H1 (cell line): Measurements from ENCODE around the gene ZFAND4. TPM values are rescaled to one million over a fixed set of nuclear protein-coding genes. Genes with fewer than 3 reads are reported as not detected.

Experiments
- CTCF ChIA-PET: fragments of 300-600 bp; sonication (Branson Sonifier 250); formaldehyde crosslinking; loops from one replicate; lab custom pipeline; 2021; ENCODE audit not compliant: partially characterized antibody; lab: Charles Lee
- POLR2A ChIA-PET: fragments of 300-600 bp; sonication (Branson Sonifier 250); formaldehyde crosslinking; loops from one replicate; lab custom pipeline; 2021; ENCODE audit warnings: inconsistent platforms; ENCODE audit not compliant: partially characterized antibody; lab: Charles Lee
- DNase-seq, 2 experiments: peaks; one replicate each; pipeline versions ENCODE4 v3.0.0 to v3.0.0-alpha.2; 2010 to 2022; ENCODE audit warnings: low spot score in 2 of 2, low read depth in 1 of 2, mixed read lengths in 1 of 2
- FAIRE-seq: peaks from 2 replicates; lab custom pipeline; 2011; peaks lifted over from hg19 to GRCh38; lab: Jason Lieb, UNC
- H2AFZ ChIP-seq: 2 replicates; pipeline ENCODE4 v1.8.1; 2012; ENCODE audit warnings: low read length, inconsistent platforms
- H2AK5ac ChIP-seq: 2 replicates; pipeline ENCODE4 v1.6.1; 2013; ENCODE audit warnings: low read depth, low read length
- H2BK120ac ChIP-seq: replicated peaks from 2 replicates; pipeline ENCODE3; 2013; ENCODE audit warnings: low read depth, low read length, inconsistent platforms
- H2BK12ac ChIP-seq: 2 replicates; pipeline ENCODE4 v1.6.1; 2013; ENCODE audit warnings: low read depth, low read length
- H2BK15ac ChIP-seq: 2 replicates; pipeline ENCODE4 v1.6.1; 2013; ENCODE audit warnings: low read length
- H2BK20ac ChIP-seq: 2 replicates; pipeline ENCODE4 v1.6.1; 2013; ENCODE audit warnings: low read length
- H2BK5ac ChIP-seq: 2 replicates; pipeline ENCODE4 v1.6.1; 2013; ENCODE audit warnings: low read depth, low read length
- H3K14ac ChIP-seq: 2 replicates; pipeline ENCODE4 v1.6.1; 2013; ENCODE audit warnings: inconsistent platforms; ENCODE audit not compliant: insufficient read length
- H3K18ac ChIP-seq: 2 replicates; pipeline ENCODE4 v1.6.1; 2013; ENCODE audit warnings: low read length; ENCODE audit errors: extremely low read depth
- H3K23ac ChIP-seq: 2 replicates; pipeline ENCODE4 v1.6.1; 2013; ENCODE audit warnings: inconsistent platforms; ENCODE audit not compliant: insufficient read length
- H3K23me2 ChIP-seq: 2 replicates; pipeline ENCODE4 v1.6.1; 2013; ENCODE audit warnings: low read depth, low read length
- H3K27ac ChIP-seq: 2 replicates; pipeline ENCODE4 v1.6.1; 2011; ENCODE audit warnings: low read depth, low read length, inconsistent platforms
- H3K27me3 ChIP-seq, 4 experiments: replicated peaks in 1 of 4; 1 replicate in 1 of 4; 2 replicates in 3 of 4; pipeline versions ENCODE4 v1.6.1 to v1.8.1; 2011 to 2013; ENCODE audit warnings: low read length in 3 of 4, mild to moderate bottlenecking in 3 of 4, inconsistent platforms in 2 of 4, mixed read lengths in 2 of 4, moderate library complexity in 1 of 4; ENCODE audit not compliant: control insufficient read depth in 3 of 4, insufficient read depth in 3 of 4; ENCODE audit errors: extremely low read depth in 1 of 4
- H3K36me3 ChIP-seq, 4 experiments: 2 replicates each; pipeline versions ENCODE4 v1.6.1 to v1.8.1; 2011 to 2013; ENCODE audit warnings: mild to moderate bottlenecking in 4 of 4, low read length in 3 of 4, moderate library complexity in 2 of 4, control low read depth in 1 of 4, inconsistent platforms in 1 of 4; ENCODE audit not compliant: insufficient read depth in 4 of 4, control insufficient read depth in 2 of 4
- H3K4ac ChIP-seq: replicated peaks from 2 replicates; pipeline ENCODE3; 2013; ENCODE audit warnings: low read length, low read depth, mixed read lengths, inconsistent platforms; ENCODE audit not compliant: insufficient read length
- H3K4me1 ChIP-seq, 4 experiments: replicated peaks in 1 of 4; 1 replicate in 1 of 4; 2 replicates in 3 of 4; pipeline versions ENCODE4 v1.6.1 to v1.8.1; 2011 to 2013; ENCODE audit warnings: low read length in 3 of 4, inconsistent platforms in 2 of 4, mixed read lengths in 1 of 4; ENCODE audit not compliant: insufficient read depth in 4 of 4, control insufficient read depth in 3 of 4
- H3K4me2 ChIP-seq, 2 experiments: 2 replicates each; pipeline versions ENCODE4 v1.6.1 to v1.8.1; 2011 to 2013; ENCODE audit warnings: low read depth in 2 of 2, low read length in 2 of 2, control low read depth in 1 of 2, inconsistent platforms in 1 of 2, mild to moderate bottlenecking in 1 of 2; ENCODE audit not compliant: insufficient read depth in 1 of 2
- H3K4me3 ChIP-seq, 4 experiments: fragments of 200-600, 300-600 bp in 1 of 4; sonication (generic), shearing (Covaris generic), sonication (Bioruptor Twin) in 1 of 4; 2 replicates each; pipeline versions ENCODE4 v1.5.1 to v1.8.1; 2011 to 2016; ENCODE audit warnings: low read length in 4 of 4, low read depth in 3 of 4, control low read depth in 2 of 4, inconsistent platforms in 2 of 4, mild to moderate bottlenecking in 2 of 4, mixed read lengths in 1 of 4, moderate library complexity in 1 of 4; ENCODE audit not compliant: insufficient read depth in 2 of 4; ENCODE audit errors: extremely low read depth in 1 of 4
- H3K56ac ChIP-seq: replicated peaks from 2 replicates; pipeline ENCODE3; 2013; ENCODE audit warnings: low read depth, mild to moderate bottlenecking, mixed read lengths, low read length, inconsistent platforms; ENCODE audit not compliant: insufficient read length
- H3K79me1 ChIP-seq: 2 replicates; pipeline ENCODE4 v1.6.1; 2013; ENCODE audit warnings: low read depth, low read length, control low read depth
- H3K79me2 ChIP-seq, 2 experiments: 2 replicates each; pipeline versions ENCODE4 v1.6.1 to v1.8.1; 2012 to 2013; ENCODE audit warnings: low read length in 2 of 2, mild to moderate bottlenecking in 2 of 2, inconsistent platforms in 1 of 2; ENCODE audit not compliant: insufficient read depth in 2 of 2, control insufficient read depth in 1 of 2
- H3K9ac ChIP-seq, 4 experiments: replicated peaks in 1 of 4; 1 replicate in 1 of 4; 2 replicates in 3 of 4; pipeline versions ENCODE4 v1.6.1 to v1.8.1; 2011 to 2013; ENCODE audit warnings: low read depth in 3 of 4, low read length in 3 of 4, control low read depth in 2 of 4, mild to moderate bottlenecking in 2 of 4, moderate library complexity in 2 of 4, inconsistent platforms in 1 of 4; ENCODE audit errors: extremely low read depth in 1 of 4
- H3K9me3 ChIP-seq, 2 experiments: 2 replicates each; pipeline versions ENCODE4 v1.6.1 to v1.8.1; 2012 to 2013; ENCODE audit warnings: mild to moderate bottlenecking in 2 of 2, moderate library complexity in 2 of 2, control low read depth in 1 of 2, inconsistent platforms in 1 of 2, low read depth in 1 of 2, low read length in 1 of 2, mixed read lengths in 1 of 2; ENCODE audit not compliant: insufficient read depth in 2 of 2
- H4K20me1 ChIP-seq, 2 experiments: replicated peaks in 1 of 2; 2 replicates each; pipeline versions ENCODE3 to v1.8.1; 2011 to 2013; ENCODE audit warnings: inconsistent platforms in 2 of 2, low read length in 2 of 2, mild to moderate bottlenecking in 1 of 2; ENCODE audit not compliant: insufficient read depth in 2 of 2, control insufficient read depth in 1 of 2
- H4K5ac ChIP-seq: 2 replicates; pipeline ENCODE4 v1.6.1; 2013; ENCODE audit warnings: low read length, low read depth, mixed read lengths, inconsistent platforms; ENCODE audit not compliant: insufficient read length
- H4K8ac ChIP-seq: 2 replicates; pipeline ENCODE4 v1.8.0; 2013; ENCODE audit warnings: mild to moderate bottlenecking, moderate library complexity, low read length, inconsistent platforms; ENCODE audit not compliant: insufficient read depth; ENCODE audit errors: extremely low read depth
- H4K91ac ChIP-seq: replicated peaks from 2 replicates; pipeline ENCODE3; 2013; ENCODE audit warnings: low read length, mixed read lengths, inconsistent platforms; ENCODE audit not compliant: insufficient read length
- ASH2L ChIP-seq: fragments of 200-600, 300-600 bp; sonication (generic); IDR thresholded peaks from one replicate; pipeline ENCODE4 v1.7.1; 2017; ENCODE audit warnings: low read length
- HDAC6 ChIP-seq: IDR thresholded peaks from one replicate; pipeline ENCODE4 v1.7.1; 2012; ENCODE audit warnings: low read depth, mild to moderate bottlenecking, inconsistent platforms, low read length, moderate library complexity
- KDM1A ChIP-seq: fragments of 200-600, 300-600 bp; sonication (generic); IDR thresholded peaks from 2 replicates; pipeline ENCODE4 v1.7.1; 2016; ENCODE audit warnings: mild to moderate bottlenecking, low read length, borderline replicate concordance
- RAD21 ChIP-seq, 2 experiments: IDR thresholded peaks in 1 of 2; conservative IDR thresholded peaks in 1 of 2; 2 replicates each; pipeline ENCODE4 v1.6.1; 2011; ENCODE audit warnings: low read depth in 2 of 2, low read length in 2 of 2, improper control_type of control experiment in 1 of 2, inconsistent platforms in 1 of 2, mild to moderate bottlenecking in 1 of 2, moderate library complexity in 1 of 2
- SIX5 ChIP-seq: IDR thresholded peaks from 2 replicates; pipeline ENCODE4 v1.6.1; 2011; ENCODE audit warnings: mild to moderate bottlenecking, low read depth, low read length
- YY1 ChIP-seq: IDR thresholded peaks from 2 replicates; pipeline ENCODE4 v1.6.1; 2011; ENCODE audit warnings: low read depth, mild to moderate bottlenecking, low read length
- WGBS, 2 experiments: shearing (Covaris generic) in 1 of 2; methylation state at CpG; one replicate each; pipeline versions ENCODE4 v1.1.6 to v1.1.7; 2013 to 2015; ENCODE audit warnings: low lambda C conversion rate in 2 of 2, mixed read lengths in 2 of 2, inconsistent platforms in 1 of 2, low coverage in 1 of 2, missing lambda C conversion rate in 1 of 2; ENCODE audit not compliant: insufficient replicate concordance in 2 of 2, insufficient coverage in 1 of 2, insufficient read length in 1 of 2; ENCODE audit errors: extremely low coverage in 1 of 2, missing lambda C conversion rate in 1 of 2; 5-methylcytosine and 5-hydroxymethylcytosine counted together
- polyA plus RNA-seq, 7 experiments: library from polyadenylated mRNA; depleted of rRNA in 3 of 7; stranded (reverse) in 5 of 7; unstranded in 2 of 7; fragments of >200 nt in 5 of 7; fragments of 200-250 nt in 2 of 7; gene quantifications; 1 replicate in 5 of 7; 2 replicates in 1 of 7; 4 replicates in 1 of 7; pipeline versions ENCODE4 v1.2.1 to v1.2.3, GENCODE V29; 2011 to 2013; ENCODE audit warnings: missing spikeins in 2 of 7, mixed read lengths in 2 of 7
- total RNA-seq: library from RNA; stranded (reverse); fragmentation: NEBNext Ultra II Directional; extraction: Animal tissue kit (Norgen Biotek cat#: 25700); gene quantifications from 2 replicates; pipeline ENCODE4 v1.2.1, GENCODE V29; 2021

ZFAND4 gene
- total and polyA plus RNA-seq, 2 of the 8 experiments (the other 6 are each of a cell fraction or from before 2014, with no cell fraction given), result 2.8 to 17.8 TPM

DNA sequence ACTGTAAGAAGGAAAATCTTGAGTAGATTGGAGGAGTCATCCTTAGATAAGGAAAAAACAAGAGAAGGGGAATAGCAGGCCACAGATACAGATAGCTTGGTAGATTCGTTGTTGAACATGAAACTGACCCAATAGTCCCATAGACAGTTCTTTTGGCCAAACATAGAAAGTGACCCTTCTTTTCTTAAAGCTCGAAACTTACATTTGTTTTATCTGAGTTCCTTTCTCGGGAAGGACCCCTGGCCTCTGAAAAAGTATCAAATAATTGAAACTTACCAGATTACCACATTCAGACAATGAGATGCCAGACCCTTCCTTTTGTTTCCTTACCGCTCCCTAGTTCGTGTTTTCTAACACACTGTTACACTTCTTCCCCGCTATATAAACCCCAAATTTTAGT is 72.9 kb downstream of the ZFAND4 start:
- Histone ChIP-seq H3K4me2 (no peak overlapping the region), H3K79me2 (no peaks in the 10 kb centered on the region), H2BK20ac (no peak overlapping the region), H2BK15ac (no peak overlapping the region), H3K56ac (no peak overlapping the region), H2AFZ (no peak overlapping the region), H2AK5ac (no peak overlapping the region), H3K79me1 (no peaks in the 10 kb centered on the region), H3K23me2 (peaks cover 2% of the 10 kb centered on the region; the same call in 1 of the 2 replicates), H3K27me3 (no peaks in the 10 kb centered on the region), H2BK12ac (no peak overlapping the region), H4K5ac (no peak overlapping the region), H3K14ac (no peak overlapping the region), H2BK120ac (no peak overlapping the region), H3K4me1 (no peaks in the 10 kb centered on the region)
- POLR2A ChIA-PET, result no interaction called here
- DNase-seq, result no peak
- TF ChIP-seq ASH2L, result no peak
- no peak for TF ChIP-seq SIX5
- TF ChIP-seq KDM1A, result no peak
- TF ChIP-seq YY1, result no peak
- TF ChIP-seq RAD21 (IDR thresholded peaks at IDR 0.05 in 1 of 2, conservative IDR thresholded peaks at IDR 0.05 in 1 of 2; ENCODE audit: low read depth in 2 of 2, low read length in 2 of 2), result no peak
- TF ChIP-seq HDAC6, result no peak
- TF ChIP-seq, all 59 proteins: peak for 0
- no peak for FAIRE-seq
- WGBS, 2 experiments, result 87% methylated on average over 6 of the region's 6 CpGs; no CpG with 5 or more reads in 1 of the 2 experiments
- H2BK5ac ChIP-seq, result no peak overlapping the region
- no peak overlapping the region for H4K8ac ChIP-seq
- H3K27ac ChIP-seq, result no peak overlapping the region
- peaks cover 3 to 5% of the 10 kb centered on the region in 2 experiments; a peak in 2 of 4 replicates for H3K9me3 ChIP-seq
- H3K23ac ChIP-seq, result no peak overlapping the region
- CTCF ChIA-PET, result no interaction called here
- no peak overlapping the region for H3K4me3 ChIP-seq
- H3K36me3 ChIP-seq, result no peaks in the 10 kb centered on the region
- no peak overlapping the region for H4K91ac ChIP-seq
- no peak overlapping the region for H3K9ac ChIP-seq
- no peak overlapping the region for H3K18ac ChIP-seq
- H4K20me1 ChIP-seq, result no peaks in the 10 kb centered on the region
- no peak overlapping the region for H3K4ac ChIP-seq
